Keratinocyte (primary cell): ENCODE data around the gene GPX5. TPM values are rescaled to one million over a fixed set of nuclear protein-coding genes. Genes with fewer than 3 reads are reported as not detected.

Source experiments
- DNase-seq: peaks from one replicate; pipeline ENCODE4 v3.0.0-alpha.2; 2011; ENCODE audit warnings: low read depth, missing footprints, low spot score
- FAIRE-seq: peaks from 2 replicates; lab custom pipeline; 2011; peaks lifted over from hg19 to GRCh38; lab: Jason Lieb, UNC
- H2AFZ ChIP-seq: 2 replicates; pipeline ENCODE4 v1.6.0; 2012; ENCODE audit warnings: low read length, control low read depth, inconsistent platforms; ENCODE audit not compliant: control insufficient read depth
- H3K27ac ChIP-seq: 2 replicates; pipeline ENCODE4 v1.5.1; 2011; ENCODE audit warnings: low read length; ENCODE audit not compliant: control insufficient read depth, insufficient read depth
- H3K27me3 ChIP-seq: 3 replicates; pipeline ENCODE4 v1.6.0; 2011; ENCODE audit warnings: low read length; ENCODE audit not compliant: control insufficient read depth, insufficient read depth; ENCODE audit errors: extremely low read depth
- H3K36me3 ChIP-seq, 2 experiments: 2 replicates in 1 of 2; 3 replicates in 1 of 2; pipeline ENCODE4 v1.5.1; 2011; ENCODE audit warnings: low read length in 2 of 2, mild to moderate bottlenecking in 1 of 2; ENCODE audit not compliant: control insufficient read depth in 2 of 2, insufficient read depth in 2 of 2; ENCODE audit errors: extremely low read depth in 1 of 2
- H3K4me1 ChIP-seq: 3 replicates; pipeline ENCODE4 v1.5.1; 2011; ENCODE audit warnings: low read length; ENCODE audit not compliant: control insufficient read depth, insufficient read depth; ENCODE audit errors: extremely low read depth
- H3K4me2 ChIP-seq: 3 replicates; pipeline ENCODE4 v1.6.0; 2011; ENCODE audit warnings: low read depth, low read length; ENCODE audit not compliant: control insufficient read depth, insufficient read depth; ENCODE audit errors: extremely low read depth
- H3K4me3 ChIP-seq, 3 experiments: fragments of 200-600 bp in 1 of 3; sonication (generic) in 1 of 3; 2 replicates in 2 of 3; 3 replicates in 1 of 3; pipeline ENCODE4 v1.5.1; 2011 to 2016; ENCODE audit warnings: low read length in 3 of 3, mild to moderate bottlenecking in 3 of 3, control low read depth in 2 of 3, inconsistent platforms in 1 of 3, low read depth in 1 of 3, mixed read lengths in 1 of 3, mixed run types in 1 of 3, moderate library complexity in 1 of 3; ENCODE audit not compliant: control insufficient read depth in 2 of 3, insufficient read depth in 2 of 3; ENCODE audit errors: extremely low read depth in 1 of 3
- H3K79me2 ChIP-seq: 2 replicates; pipeline ENCODE4 v1.6.0; 2012; ENCODE audit warnings: low read length; ENCODE audit not compliant: control insufficient read depth, insufficient read depth
- H3K9ac ChIP-seq: 3 replicates; pipeline ENCODE4 v1.6.0; 2011; ENCODE audit warnings: low read length; ENCODE audit not compliant: control insufficient read depth, insufficient read depth; ENCODE audit errors: extremely low read depth
- H3K9me1 ChIP-seq: 3 replicates; pipeline ENCODE4 v1.6.0; 2011; ENCODE audit warnings: low read length; ENCODE audit not compliant: control insufficient read depth, insufficient read depth; ENCODE audit errors: extremely low read depth
- H3K9me3 ChIP-seq: 2 replicates; pipeline ENCODE4 v1.5.1; 2012; ENCODE audit warnings: low read depth, low read length; ENCODE audit not compliant: control insufficient read depth
- H4K20me1 ChIP-seq: 3 replicates; pipeline ENCODE4 v1.6.0; 2011; ENCODE audit warnings: low read length; ENCODE audit not compliant: control insufficient read depth, insufficient read depth; ENCODE audit errors: extremely low read depth
- EZH2 ChIP-seq: IDR thresholded peaks from one replicate; pipeline ENCODE4 v1.6.1; 2012; ENCODE audit warnings: inconsistent platforms, mild to moderate bottlenecking, low read length, moderate library complexity
- dilution Hi-C: fragments of 300-500 bp; cut with MboI; formaldehyde crosslinking; loops from one replicate; pipeline ENCODE4 v1.7.0; 2020; ENCODE audit warnings: low sequenced_read_pairs; ENCODE audit not compliant: extremely low pct_ligation_motif_present
- polyA plus RNA-seq, 5 experiments: library from polyadenylated mRNA; depleted of rRNA in 3 of 5; stranded (reverse) in 3 of 5; stranded (forward) in 1 of 5; unstranded in 1 of 5; fragments of >200 nt; gene quantifications; 1 replicate in 1 of 5; 2 replicates in 3 of 5; 3 replicates in 1 of 5; pipeline versions ENCODE4 v1.2.1 to v1.2.3, GENCODE V29; 2011 to 2012; ENCODE audit warnings: missing spikeins in 2 of 5, low read depth in 1 of 5, low replicate concordance in 1 of 5
- TF ChIP-seq, protein P1 (sequence below), 3 experiments: IDR thresholded peaks in 1 of 3; conservative IDR thresholded peaks in 1 of 3; optimal IDR thresholded peaks in 1 of 3; 2 replicates in 2 of 3; 3 replicates in 1 of 3; pipeline versions ENCODE3 to v1.5.1; 2011; ENCODE audit warnings: low read length in 3 of 3, mild to moderate bottlenecking in 3 of 3, moderate library complexity in 2 of 3, control low read depth in 1 of 3, inconsistent platforms in 1 of 3; ENCODE audit not compliant: insufficient read depth in 2 of 3; ENCODE audit errors: extremely low read depth in 1 of 3

Gene GPX5
- polyA plus RNA-seq, 1 donor (not counting 4 experiments of a cell fraction or from before 2014, with no cell fraction given): not detected

GRCh38 chr6:28505733-28506132 lies 19.9 kb upstream of the GPX5 start:
- FAIRE-seq: no peak
- TF ChIP-seq, protein P1, sequence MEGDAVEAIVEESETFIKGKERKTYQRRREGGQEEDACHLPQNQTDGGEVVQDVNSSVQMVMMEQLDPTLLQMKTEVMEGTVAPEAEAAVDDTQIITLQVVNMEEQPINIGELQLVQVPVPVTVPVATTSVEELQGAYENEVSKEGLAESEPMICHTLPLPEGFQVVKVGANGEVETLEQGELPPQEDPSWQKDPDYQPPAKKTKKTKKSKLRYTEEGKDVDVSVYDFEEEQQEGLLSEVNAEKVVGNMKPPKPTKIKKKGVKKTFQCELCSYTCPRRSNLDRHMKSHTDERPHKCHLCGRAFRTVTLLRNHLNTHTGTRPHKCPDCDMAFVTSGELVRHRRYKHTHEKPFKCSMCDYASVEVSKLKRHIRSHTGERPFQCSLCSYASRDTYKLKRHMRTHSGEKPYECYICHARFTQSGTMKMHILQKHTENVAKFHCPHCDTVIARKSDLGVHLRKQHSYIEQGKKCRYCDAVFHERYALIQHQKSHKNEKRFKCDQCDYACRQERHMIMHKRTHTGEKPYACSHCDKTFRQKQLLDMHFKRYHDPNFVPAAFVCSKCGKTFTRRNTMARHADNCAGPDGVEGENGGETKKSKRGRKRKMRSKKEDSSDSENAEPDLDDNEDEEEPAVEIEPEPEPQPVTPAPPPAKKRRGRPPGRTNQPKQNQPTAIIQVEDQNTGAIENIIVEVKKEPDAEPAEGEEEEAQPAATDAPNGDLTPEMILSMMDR (optimal IDR thresholded peaks at IDR 0.05 in 1 of 3, IDR thresholded peaks at IDR 0.05 in 1 of 3, conservative IDR thresholded peaks at IDR 0.05 in 1 of 3; ENCODE audit: extremely low read depth in 1 of 3, insufficient read depth in 2 of 3, low read length in 3 of 3): no peak
- no peak for TF ChIP-seq EZH2
- no peak for DNase-seq

GRCh38 chr6:28506807-28507475 lies 18.7 kb upstream of the GPX5 start:
- Histone ChIP-seq H3K4me1 (no peaks in the 10 kb centered on the region), H3K9me3 (no peaks in the 10 kb centered on the region), H3K36me3 (no peaks in the 10 kb centered on the region), H4K20me1 (no peaks in the 10 kb centered on the region), H3K4me2 (no peak overlapping the region), H3K27ac (no peak overlapping the region), H3K9me1 (no peaks in the 10 kb centered on the region), H3K9ac (no peak overlapping the region), H3K27me3 (no peaks in the 10 kb centered on the region), H3K4me3 (no peak overlapping the region), H2AFZ (no peak overlapping the region), H3K79me2 (no peaks in the 10 kb centered on the region)
- TF ChIP-seq, protein P1 (optimal IDR thresholded peaks at IDR 0.05 in 1 of 3, IDR thresholded peaks at IDR 0.05 in 1 of 3, conservative IDR thresholded peaks at IDR 0.05 in 1 of 3; ENCODE audit: extremely low read depth in 1 of 3, insufficient read depth in 2 of 3, low read length in 3 of 3): no peak
- no peak for TF ChIP-seq EZH2
- DNase-seq (no peak), FAIRE-seq (no peak)
- dilution Hi-C loops: no loop called here

More at GRCh38 chr6:28505733-28506132, 19.9 kb upstream of the GPX5 start:
- no peak overlapping the region for H3K27ac ChIP-seq
- no peaks in the 10 kb centered on the region for H3K36me3 ChIP-seq
- H3K27me3 ChIP-seq: no peaks in the 10 kb centered on the region
- no peak overlapping the region for H2AFZ ChIP-seq
- dilution Hi-C loops: no loop called here
- no peak overlapping the region for H3K4me2 ChIP-seq
- no peaks in the 10 kb centered on the region for H3K4me1 ChIP-seq
- no peak overlapping the region for H3K9ac ChIP-seq
- H3K9me3 ChIP-seq: no peaks in the 10 kb centered on the region
- no peaks in the 10 kb centered on the region for H4K20me1 ChIP-seq
- no peaks in the 10 kb centered on the region for H3K9me1 ChIP-seq
- H3K79me2 ChIP-seq: no peaks in the 10 kb centered on the region
- no peak overlapping the region for H3K4me3 ChIP-seq
